HG02623 (cell line): ENCODE measurements around the gene RECQL5.

Experiments used
- ATAC-seq: cut with Tn5 transposase; IDR thresholded peaks from one replicate; pipeline ENCODE4 v1.9.1; 2021; ENCODE audit warnings: moderate library complexity; ENCODE audit not compliant: unreplicated experiment

RECQL5 gene

DNA sequence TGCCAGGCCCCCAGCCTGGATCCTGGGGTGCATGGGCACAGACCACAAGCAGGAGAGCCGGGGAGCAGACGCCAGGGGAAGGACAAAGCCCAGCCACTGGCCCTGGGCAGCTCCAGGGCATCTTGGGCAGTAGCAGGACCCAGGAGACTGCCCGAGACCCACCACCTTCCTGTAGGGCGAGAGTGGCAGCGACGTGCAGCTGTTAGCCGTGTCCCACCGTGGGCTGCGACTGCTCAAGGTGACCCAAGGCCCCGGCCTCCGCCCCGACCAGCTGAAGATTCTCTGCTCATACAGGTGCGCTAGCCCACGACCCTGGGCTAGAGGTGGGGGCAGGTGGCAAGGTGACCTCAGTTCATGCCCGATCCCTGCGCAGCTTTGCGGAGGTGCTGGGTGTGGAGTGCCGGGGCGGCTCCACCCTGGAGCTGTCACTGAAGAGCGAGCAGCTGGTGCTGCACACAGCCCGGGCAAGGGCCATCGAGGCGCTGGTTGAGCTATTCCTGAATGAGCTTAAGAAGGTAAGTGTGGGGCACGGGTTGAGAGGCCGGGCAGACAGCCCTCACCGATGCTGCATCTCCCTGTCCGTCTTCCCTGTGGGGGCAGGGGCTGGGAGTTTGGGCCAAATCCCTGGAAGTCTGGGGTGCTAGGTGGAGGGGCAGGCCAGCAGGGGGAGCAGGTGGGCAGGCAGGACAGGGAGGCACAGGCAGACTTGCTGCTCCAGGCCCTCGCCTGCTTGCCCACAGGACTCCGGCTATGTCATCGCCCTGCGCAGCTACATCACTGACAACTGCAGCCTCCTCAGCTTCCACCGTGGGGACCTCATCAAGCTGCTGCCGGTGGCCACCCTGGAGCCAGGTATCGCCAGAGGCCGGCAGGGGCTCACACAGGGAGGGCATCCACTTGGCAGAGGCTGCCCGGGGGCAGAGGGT lies 47.2 kb downstream of the RECQL5 start:
- ATAC-seq = no peak

DNA sequence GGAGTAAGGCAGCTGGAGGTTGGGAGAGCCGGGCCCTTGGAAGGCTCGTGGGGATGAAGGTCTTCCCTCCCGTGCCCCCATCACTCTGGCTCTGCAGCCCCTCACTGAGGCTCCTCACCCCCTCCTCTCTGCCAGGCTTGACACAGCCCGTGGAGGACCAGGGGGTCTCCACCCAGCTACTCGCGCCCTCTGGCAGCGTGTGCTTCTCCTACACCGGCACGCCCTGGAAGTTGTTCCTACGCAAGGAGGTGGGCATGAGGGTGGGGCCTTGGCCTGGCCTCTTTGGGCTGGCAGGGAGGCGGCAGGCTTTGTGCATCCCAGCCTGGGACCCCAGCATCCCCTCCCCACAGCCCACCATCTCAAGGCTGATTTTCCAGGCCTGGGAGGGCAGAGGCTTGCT lies 49.3 kb downstream of the RECQL5 start:
- ATAC-seq = no peak

DNA sequence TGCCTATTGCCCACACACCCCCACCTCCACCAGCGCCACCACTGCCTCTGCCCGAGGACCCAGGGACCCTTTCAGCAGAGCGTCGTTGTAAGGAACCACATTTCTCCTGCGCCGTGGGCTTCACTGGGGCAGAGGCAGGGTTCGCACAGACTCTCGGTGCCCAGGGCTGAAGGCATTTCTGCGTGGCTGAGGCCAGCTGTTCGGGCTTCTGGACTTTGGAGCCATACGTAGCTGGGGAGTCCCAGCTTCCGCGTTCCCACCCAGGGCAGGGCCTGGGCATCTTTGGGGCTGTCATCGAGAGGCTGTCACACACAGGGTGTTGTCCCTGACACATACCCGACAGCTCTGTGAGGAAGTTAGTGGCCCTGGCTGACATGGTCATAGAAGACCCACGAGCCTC lies 49.7 kb downstream of the RECQL5 start:
- no peak for ATAC-seq

DNA sequence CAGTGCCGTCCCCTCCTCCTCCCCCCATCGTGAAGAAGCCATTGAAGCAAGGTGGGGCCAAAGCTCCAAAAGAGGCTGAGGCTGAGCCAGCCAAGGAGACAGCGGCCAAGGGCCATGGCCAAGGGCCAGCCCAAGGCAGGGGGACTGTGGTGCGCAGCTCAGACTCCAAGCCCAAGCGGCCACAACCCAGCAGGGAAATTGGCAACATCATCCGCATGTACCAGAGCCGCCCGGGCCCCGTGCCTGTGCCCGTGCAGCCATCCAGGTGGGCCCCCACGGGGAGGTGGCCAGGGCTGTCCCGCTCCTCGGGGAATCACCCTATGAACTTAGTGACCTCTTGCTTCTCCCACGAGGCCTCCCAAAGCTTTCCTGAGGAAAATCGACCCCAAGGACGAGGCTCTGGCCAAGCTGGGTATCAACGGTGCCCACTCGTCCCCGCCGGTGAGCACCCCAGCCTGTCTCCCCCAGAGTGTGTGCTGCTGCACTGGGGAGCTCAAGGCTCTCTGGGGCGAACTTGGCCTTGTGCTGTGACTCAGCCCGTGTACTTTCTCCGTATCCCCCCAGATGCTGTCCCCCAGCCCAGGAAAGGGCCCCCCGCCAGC lies 50.3 kb downstream of the RECQL5 start:
- ATAC-seq = no peak

DNA sequence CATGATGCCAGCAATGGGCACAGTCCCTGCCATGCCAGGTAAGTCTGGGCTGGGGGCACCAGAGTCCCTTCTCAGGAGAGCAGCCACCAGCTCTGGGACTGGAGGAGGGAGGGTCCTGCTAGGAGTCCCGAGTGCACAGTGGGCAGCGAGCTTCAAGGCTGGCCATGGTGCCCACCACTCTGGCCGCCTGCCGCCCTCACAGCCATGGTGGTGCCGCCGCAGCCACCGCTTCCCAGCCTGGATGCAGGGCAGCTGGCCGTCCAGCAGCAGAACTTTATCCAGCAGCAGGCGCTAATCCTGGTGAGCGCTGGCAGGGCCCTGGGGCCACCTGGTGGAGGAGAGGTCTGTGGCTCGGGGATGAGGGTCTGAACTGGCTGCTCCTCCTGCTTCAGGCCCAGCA lies 51.7 kb downstream of the RECQL5 start:
- ATAC-seq = no peak

DNA sequence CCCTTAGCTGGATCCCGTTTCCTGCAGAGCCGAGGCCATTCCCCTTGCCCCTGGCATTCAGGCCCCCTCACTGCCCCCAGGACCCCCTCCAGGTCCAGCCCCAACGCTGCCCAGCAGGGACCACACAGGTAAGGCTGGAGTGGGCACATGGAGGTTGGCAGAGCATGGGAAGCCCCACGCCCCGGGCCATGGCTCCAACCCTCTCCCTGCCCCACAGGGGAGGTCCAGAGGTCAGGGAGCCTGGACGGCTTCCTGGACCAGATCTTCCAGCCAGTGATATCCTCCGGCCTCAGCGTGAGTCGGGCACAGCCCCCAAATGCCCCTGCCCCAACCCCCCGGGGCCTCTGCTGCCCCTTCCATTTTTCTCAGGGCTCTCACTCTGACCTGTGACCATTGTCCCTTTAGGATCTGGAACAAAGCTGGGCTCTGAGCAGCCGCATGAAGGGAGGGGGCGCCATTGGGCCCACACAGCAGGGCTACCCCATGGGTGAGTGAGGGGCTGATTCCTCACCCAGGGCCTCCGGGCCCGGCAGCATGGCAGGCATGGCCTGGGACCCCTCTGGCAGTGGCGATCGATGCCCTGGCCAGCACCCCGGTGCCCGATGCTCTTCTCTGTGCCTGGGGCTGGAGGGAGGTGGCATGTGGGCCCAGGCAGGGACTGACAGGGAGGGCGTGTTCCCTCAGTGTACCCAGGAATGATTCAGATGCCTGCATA lies 52.2 kb downstream of the RECQL5 start:
- ATAC-seq = no peak

DNA sequence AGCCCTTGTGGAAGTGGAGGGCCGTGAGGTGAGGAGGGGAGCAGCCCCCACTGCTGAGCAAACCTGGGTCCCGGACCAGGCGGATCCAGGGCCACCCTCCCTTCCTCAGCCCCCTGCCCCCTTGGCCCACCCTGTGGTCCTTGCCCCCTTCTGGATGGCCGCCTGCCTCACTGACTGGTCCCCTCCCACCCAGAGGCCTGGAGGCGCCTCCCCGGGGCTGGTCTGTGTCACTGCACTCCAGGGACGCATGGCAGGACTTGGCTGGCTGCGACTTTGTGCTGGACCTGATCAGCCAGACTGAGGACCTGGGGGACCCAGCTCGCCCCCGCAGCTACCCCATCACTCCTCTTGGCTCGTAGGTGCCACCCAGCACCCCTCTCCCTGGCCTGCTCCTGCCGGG lies 52.9 kb downstream of the RECQL5 start:
- ATAC-seq = no peak

DNA sequence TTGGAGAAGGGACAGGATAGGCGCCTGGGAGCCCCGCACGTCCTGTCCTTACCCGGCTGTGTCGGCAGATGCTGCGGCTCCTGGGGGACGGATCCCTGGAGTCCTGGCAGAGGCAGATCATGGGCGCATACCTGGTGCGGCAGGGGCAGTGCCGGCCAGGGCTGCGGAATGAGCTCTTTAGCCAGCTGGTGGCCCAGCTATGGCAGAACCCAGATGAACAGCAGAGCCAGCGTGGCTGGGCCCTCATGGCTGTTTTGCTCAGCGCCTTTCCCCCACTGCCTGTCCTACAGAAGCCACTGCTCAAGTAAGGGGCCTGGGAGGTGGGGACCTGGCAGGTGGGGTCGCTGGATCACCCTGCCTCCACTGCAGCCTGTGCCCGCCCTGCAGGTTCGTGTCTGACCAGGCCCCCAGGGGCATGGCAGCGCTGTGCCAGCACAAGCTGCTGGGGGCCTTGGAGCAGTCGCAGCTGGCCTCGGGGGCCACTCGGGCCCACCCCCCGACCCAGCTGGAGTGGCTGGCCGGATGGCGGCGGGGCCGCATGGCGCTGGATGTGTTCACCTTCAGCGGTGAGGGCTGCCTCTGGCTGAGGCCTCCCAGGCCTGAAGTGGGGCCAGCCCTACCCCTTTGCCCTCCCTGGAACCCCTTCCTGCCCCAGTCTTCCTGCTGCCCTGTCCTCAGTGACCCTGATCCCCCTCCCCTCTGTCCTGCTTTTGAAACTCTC lies 53.9 kb downstream of the RECQL5 start:
- no peak for ATAC-seq

DNA sequence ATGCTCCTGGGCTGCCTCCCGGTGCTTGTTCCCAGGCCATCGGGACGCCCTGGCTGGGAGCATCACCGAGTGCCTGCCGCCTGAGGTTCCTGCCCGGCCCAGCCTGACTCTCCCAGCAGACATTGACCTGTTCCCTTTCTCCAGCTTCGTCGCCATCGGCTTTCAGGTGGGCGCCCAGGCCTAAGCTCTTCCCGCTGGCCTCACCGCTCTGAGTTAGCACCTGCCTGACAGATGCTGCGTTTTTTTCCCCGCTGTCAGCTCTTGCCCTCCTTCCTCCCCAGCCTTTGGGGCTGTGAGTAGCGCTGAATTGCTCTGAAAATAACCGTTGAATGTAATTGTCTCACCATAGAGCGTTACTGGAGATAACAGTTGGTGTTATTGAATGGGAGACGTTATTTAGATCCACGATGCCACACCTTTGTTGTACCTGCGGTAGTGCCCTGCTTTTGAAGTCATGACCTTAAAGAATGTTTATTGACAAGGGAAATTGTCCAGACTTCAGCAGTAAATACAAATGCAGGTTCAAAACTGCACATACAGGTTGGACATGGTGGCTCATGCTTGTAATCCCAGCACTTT lies 55.0 kb downstream of the RECQL5 start:
- no peak for ATAC-seq

DNA sequence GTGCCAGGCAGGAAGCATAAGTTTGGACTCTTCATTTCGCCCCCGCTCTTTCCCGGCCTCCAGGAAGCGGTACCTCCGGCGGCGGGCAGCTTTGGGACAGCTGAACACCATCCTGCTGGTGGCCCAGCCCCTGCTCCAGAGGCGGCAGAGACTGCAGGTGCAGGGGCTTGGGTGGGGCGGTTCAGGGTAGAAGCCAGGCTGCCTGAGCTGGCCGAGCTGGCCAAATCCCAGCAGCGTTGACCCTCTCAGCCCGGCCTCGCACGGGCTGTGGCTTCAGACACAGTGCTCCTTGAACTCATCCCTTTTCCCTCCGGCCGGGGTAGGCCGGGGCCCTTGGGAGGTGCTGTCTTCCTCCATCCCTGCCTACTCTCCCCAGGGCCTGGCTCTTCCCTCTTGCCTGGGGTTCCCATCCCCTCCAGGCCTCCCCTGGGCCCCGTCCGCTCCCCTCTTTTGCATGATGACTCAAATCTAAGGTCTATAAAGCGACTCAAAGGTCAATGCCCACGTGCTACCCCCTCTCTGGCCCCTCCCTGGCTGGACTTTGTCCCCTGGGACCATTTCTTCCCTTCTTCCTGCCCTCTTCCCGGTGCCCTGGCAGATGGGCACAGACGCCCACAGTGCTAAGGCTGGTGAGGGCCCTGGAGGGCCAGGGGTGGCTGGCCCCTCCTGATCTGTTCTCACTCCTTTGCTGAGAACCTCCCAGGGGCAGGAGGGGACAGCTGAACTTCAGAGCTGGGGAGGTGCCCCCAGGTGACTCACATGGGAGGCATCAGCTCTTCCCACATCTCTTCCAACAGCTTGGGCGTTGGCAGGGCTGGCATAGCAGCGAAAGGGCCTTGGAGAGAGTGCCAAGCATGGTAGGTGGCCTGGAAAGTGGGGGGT lies 56.6 kb downstream of the RECQL5 start:
- no peak for ATAC-seq

DNA sequence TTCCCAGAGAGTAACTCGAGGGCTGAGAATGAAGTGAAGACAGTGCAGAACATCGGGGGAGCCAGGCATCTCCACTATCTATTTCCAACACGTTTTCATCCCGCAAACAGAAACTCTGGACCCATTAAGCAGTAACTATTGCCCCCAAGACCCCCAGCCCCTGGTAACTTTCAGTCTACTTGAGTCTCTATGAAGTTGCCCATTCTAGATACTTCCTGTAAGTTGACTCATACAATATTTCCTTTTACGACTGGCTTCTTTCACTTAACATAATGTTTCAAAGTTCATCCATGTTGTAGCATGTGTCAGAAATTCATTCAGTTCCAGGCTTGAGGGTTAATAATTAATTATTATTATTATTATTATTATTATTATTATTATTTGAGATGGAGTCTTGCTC lies 59.9 kb downstream of the RECQL5 start:
- no peak for ATAC-seq

DNA sequence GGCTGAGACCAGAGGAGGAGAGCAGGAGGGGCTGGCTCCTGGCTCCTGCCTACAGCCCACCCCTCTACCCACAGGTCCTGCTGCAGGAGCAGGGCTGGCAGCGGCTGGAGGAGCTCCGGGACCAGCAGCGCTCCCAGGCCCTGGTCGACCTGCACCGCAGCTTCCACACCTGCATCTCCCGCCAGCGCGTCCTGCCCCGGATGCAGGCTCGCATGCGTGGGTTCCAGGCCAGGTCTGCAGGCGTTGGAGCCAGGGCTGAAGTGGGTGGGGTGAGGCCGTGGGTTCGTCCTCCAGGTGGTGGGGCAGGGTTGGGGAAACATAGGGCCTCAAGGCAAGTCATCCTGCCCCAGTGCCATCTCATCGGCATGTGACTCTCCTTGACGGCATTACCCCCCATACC lies 61.2 kb downstream of the RECQL5 start:
- no peak for ATAC-seq

DNA sequence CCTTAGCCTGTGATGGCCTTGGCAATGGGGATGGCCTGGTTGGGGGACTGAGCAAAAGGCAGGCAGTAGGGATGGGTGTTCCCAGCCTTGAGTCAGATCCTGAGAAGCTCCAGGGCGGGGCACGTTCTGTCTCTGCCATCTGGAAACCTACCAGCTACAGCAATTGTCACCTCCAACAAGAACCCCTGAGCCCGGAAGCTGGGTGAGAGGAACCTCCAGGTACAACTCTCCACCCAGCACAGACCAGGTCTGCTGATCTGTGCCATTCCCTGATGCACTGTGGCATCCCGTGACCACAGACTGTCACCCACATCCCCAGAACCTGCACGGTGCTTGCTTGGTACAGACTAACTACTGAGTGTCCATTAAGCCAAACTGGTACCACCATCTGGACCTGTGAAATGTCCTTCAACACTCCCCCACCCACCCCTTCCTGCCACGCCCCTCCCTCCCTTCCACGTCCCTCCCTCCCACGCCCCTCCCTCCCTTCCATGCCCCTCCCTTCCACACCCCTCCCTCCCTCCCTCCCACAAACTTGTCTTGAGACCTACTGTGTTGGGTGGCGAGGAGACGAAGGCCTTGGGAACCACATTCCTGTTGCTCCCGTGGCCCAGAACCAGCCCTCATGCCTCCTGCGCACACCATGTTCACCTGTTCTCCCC lies 62.8 kb downstream of the RECQL5 start:
- ATAC-seq = no peak

DNA sequence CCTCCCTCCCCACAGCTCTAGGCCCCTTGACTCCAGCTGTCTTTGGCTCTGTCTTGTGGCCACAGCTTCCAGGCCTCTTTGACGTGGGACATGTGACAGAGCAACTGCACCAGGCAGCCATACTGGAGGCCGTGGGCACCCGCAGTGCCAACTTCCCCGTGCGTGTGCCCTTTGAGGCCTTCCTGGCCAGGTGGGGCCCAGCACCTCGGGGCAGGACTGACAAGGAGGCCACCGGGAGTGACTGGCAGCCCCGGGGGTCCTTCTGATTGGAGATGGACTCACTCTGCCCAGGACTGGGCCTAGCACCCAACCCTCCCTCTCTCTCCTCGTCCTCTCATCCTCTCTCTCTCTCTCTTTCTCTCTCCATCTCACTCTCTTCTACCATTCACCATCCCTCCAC lies 63.8 kb downstream of the RECQL5 start:
- ATAC-seq = no peak

DNA sequence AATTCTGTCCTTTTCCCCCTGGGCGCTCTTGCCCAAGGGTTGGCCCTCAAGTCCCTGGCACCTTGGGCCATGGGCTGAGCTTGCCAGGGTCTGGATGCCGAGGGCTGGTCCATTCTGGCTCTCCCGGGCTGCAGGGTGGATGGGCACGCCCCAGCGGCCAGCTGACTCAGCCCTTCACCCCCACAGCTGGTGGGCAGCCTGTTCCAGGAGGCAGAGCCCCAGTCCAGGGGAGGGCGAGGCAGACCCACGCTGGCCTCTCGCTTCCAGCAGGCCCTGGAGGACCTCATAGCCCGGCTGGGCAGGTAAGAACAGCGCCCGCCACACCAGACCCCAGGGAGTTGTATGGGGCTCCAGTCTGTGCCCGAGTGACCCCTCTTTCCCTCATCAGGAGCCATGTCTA lies 64.3 kb downstream of the RECQL5 start:
- no peak for ATAC-seq

DNA sequence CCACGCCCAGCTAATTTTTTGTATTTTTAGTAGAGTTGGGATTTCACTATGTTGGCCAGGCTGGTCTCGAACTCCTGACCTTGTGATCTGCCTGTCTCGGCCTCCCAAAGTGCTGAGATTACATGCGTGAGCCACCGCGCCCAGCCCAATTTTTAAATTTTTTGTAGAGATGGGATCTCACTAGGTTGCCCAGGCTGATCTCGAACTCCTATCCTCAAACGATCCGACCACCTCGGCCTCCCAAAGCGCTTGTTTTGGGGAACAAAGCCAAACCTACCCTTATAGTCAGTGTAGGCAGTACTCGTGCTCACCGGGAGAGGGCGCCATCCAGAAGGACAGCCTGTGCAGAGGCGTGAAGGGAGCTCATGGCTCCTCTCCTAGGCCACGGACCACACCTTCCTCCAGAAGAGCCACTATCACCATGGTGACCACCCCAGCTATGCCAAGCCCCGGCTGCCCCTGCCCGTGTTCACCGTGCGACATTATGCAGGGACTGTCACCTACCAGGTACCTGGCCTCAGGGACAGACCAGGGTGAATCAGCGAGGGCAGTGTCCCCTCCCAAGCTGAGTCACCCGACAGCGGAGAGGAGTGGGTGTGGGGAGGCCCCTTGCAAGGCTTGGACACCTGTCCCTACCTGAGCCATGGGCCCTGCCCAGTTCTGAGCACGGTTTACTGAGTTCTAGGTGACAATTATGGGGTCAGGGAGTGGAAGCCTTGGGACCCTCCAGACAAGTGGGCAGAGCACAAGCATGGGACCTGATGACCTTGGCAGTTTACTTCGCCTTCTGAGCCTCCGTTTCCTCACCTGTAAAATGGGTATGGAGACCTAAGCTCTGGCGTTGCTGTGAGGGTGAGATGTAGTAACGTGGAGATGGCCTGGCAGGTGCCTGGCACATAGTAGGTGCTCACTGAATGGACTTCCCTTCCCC lies 65.6 kb downstream of the RECQL5 start:
- ATAC-seq = no peak

DNA sequence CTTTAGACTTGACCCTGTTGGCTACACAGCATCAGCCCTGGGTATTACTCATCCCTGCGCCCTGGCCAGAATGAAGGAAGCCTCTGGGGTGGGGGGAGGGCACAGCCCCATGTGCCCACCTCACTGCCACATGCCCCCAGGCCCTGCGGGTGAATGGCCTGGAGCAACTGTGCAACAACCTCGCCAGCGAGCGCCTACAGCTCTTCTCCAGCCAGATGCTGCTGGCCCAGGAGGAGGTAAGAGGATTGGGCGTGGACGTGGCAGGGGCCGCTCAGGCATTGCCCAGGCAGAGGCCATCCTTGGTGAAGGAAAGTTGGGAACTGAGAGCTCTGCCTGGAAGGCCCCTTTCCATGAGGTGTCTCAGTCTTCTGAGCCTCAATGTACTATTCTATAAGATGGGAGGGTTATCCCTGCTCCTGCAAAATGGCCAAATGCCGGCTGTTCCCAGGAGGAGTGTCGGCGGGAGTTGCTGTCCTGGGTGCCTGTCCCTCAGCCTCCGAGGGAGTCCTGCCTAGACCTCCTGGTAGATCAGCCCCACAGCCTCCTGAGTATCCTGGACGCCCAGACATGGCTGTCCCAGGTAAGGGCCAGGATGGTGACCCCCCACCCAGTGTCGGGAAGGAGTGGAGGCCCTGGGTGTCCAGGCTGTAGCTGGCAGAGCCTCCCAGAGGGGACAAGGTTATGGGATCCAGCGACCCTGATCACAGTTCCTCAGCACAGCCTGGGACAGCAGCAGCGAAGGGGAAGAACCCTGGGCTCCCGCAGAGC lies 70.5 kb downstream of the RECQL5 start:
- no peak for ATAC-seq

DNA sequence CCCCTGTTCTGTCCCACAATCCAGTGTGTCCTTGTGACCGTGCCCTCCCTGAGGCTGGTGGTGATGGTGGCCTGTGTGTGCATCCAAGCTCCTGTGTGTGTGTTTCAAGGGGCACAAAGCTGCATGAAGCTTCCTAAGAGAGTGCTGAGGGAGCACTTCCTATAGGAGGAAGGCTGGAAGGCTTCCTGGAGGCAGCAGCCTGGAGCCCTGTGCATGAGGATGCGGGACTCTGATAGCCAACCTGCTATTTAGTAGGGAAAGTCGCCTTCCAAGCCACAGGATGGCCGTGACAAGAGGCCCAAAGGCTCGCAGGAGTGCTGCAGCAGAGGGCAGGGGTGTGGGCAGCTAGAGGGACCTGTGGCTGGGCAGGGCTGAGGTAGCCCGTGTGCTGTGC lies 71.0 kb downstream of the RECQL5 start:
- no peak for ATAC-seq
